SU-DHL-6 (cell line): Measurements from ENCODE around the gene PRR35.

Experiments used
- H2AFZ ChIP-seq: fragments of 200-600 bp; sonication (generic); 2 replicates; pipeline ENCODE4 v1.6.1; 2014; ENCODE audit warnings: low read depth, mild to moderate bottlenecking, moderate library complexity, mixed read lengths, antibody characterized with exemption, low read length; ENCODE audit not compliant: severe bottlenecking
- H3F3A ChIP-seq: fragments of 200-600 bp; shearing (Covaris generic); 2 replicates; pipeline ENCODE4 v1.6.0; 2016; ENCODE audit warnings: antibody characterized with exemption, mild to moderate bottlenecking; ENCODE audit not compliant: insufficient read depth
- H3K27ac ChIP-seq: fragments of 200-600 bp; sonication (generic); 2 replicates; pipeline ENCODE4 v1.5.1; 2016; ENCODE audit warnings: low read depth, mild to moderate bottlenecking, low read length, moderate library complexity, mixed read lengths
- H3K27me3 ChIP-seq: fragments of 200-600 bp; sonication (generic), shearing (Covaris generic); 2 replicates; pipeline ENCODE4 v1.6.0; 2014; ENCODE audit warnings: mild to moderate bottlenecking, low read length
- H3K36me3 ChIP-seq: fragments of 200-600 bp; sonication (generic); 2 replicates; pipeline ENCODE4 v1.6.1; 2014; ENCODE audit warnings: mild to moderate bottlenecking, low read length, mixed read lengths
- H3K4me2 ChIP-seq: fragments of 300-600, 200-600 bp; shearing (Covaris generic), sonication (generic); 2 replicates; pipeline ENCODE4 v1.6.0; 2014; ENCODE audit warnings: low read length, low read depth, mild to moderate bottlenecking; ENCODE audit not compliant: poor library complexity, severe bottlenecking
- H3K4me3 ChIP-seq: fragments of 200-600 bp; sonication (generic); 2 replicates; pipeline ENCODE4 v1.5.1; 2014; ENCODE audit warnings: antibody characterized with exemption, low read length, mild to moderate bottlenecking, mixed read lengths; ENCODE audit not compliant: insufficient read depth, poor library complexity, severe bottlenecking
- H3K79me2 ChIP-seq: fragments of 200-600 bp; sonication (generic); 2 replicates; pipeline ENCODE4 v1.6.1; 2014; ENCODE audit warnings: mild to moderate bottlenecking, low read length, moderate library complexity; ENCODE audit not compliant: insufficient read depth
- H3K9ac ChIP-seq: fragments of 200-600 bp; sonication (generic); 2 replicates; pipeline ENCODE4 v1.7.0; 2014; ENCODE audit warnings: mild to moderate bottlenecking, low read length
- H3K9me2 ChIP-seq: fragments of 200-600 bp; sonication (generic); replicated peaks from 2 replicates; pipeline ENCODE4 v1.6.1; 2014; ENCODE audit warnings: low read length; ENCODE audit not compliant: insufficient read depth
- H3K9me3 ChIP-seq: fragments of 200-600 bp; sonication (generic); 2 replicates; pipeline ENCODE4 v1.6.1; 2014; ENCODE audit warnings: low read length, mixed read lengths; ENCODE audit not compliant: insufficient read depth
- H4K20me1 ChIP-seq: fragments of 200-600 bp; sonication (generic); 2 replicates; pipeline ENCODE4 v1.6.1; 2014; ENCODE audit warnings: low read depth, mild to moderate bottlenecking, antibody characterized with exemption, low read length, moderate library complexity, mixed read lengths
- CTCF ChIP-seq: fragments of 200-600 bp; sonication (generic); IDR thresholded peaks from one replicate; pipeline ENCODE4 v1.5.1; 2017; ENCODE audit warnings: antibody characterized with exemption, mild to moderate bottlenecking, low read length, moderate library complexity; ENCODE audit not compliant: insufficient read depth, poor library complexity, severe bottlenecking
- EZH2phosphoT487 ChIP-seq: fragments of 200-600 bp; sonication (generic), shearing (Covaris generic); conservative IDR thresholded peaks from 2 replicates; pipeline ENCODE4 v1.6.1; 2018; ENCODE audit warnings: mild to moderate bottlenecking, antibody characterized with exemption, low read length, moderate library complexity, mixed read lengths

PRR35 gene

GRCh38 chr16:582614-583331 is 22.6 kb downstream of the PRR35 start:
- H3K27ac ChIP-seq: no peak overlapping the region
- H3K9ac ChIP-seq: no peak overlapping the region
- no peaks in the 10 kb centered on the region for H3K9me2 ChIP-seq
- H2AFZ ChIP-seq: no peak overlapping the region
- no peaks in the 10 kb centered on the region for H3K79me2 ChIP-seq
- TF ChIP-seq EZH2phosphoT487: no peak
- no peak for TF ChIP-seq CTCF
- no peaks in the 10 kb centered on the region for H4K20me1 ChIP-seq
- H3K4me3 ChIP-seq: no peak overlapping the region
- no peaks in the 10 kb centered on the region for H3K9me3 ChIP-seq
- no peaks in the 10 kb centered on the region; the same call in 1 of the 2 replicates for H3F3A ChIP-seq
- H3K36me3 ChIP-seq: no peaks in the 10 kb centered on the region
- no peak overlapping the region for H3K4me2 ChIP-seq
- H3K27me3 ChIP-seq: no peaks in the 10 kb centered on the region

GRCh38 chr16:583470-583814 is 23.2 kb downstream of the PRR35 start:
- no peaks in the 10 kb centered on the region for H3K9me2 ChIP-seq
- no peaks in the 10 kb centered on the region for H3K36me3 ChIP-seq
- H2AFZ ChIP-seq: no peak overlapping the region
- H3F3A ChIP-seq: no peaks in the 10 kb centered on the region; the same call in 1 of the 2 replicates
- H4K20me1 ChIP-seq: no peaks in the 10 kb centered on the region
- H3K9me3 ChIP-seq: no peaks in the 10 kb centered on the region
- H3K9ac ChIP-seq: no peak overlapping the region
- no peak overlapping the region for H3K27ac ChIP-seq
- H3K4me3 ChIP-seq: no peak overlapping the region
- H3K79me2 ChIP-seq: no peaks in the 10 kb centered on the region
- TF ChIP-seq CTCF: no peak
- TF ChIP-seq EZH2phosphoT487: no peak
- H3K4me2 ChIP-seq: no peak overlapping the region
- no peaks in the 10 kb centered on the region for H3K27me3 ChIP-seq

- H2AFZ ChIP-seq: no peak overlapping the region
- no peaks in the 10 kb centered on the region for H3K36me3 ChIP-seq
- no peaks in the 10 kb centered on the region for H3K9me3 ChIP-seq
- no peaks in the 10 kb centered on the region; the same call in 1 of the 2 replicates for H3F3A ChIP-seq
- H3K9me2 ChIP-seq: no peaks in the 10 kb centered on the region
- H3K4me2 ChIP-seq: no peak overlapping the region
- no peaks in the 10 kb centered on the region for H4K20me1 ChIP-seq
- H3K9ac ChIP-seq: no peak overlapping the region
- no peak overlapping the region for H3K27ac ChIP-seq
- TF ChIP-seq CTCF (no peak), EZH2phosphoT487 (no peak)
- H3K4me3 ChIP-seq: no peak overlapping the region
- H3K27me3 ChIP-seq: no peaks in the 10 kb centered on the region
- no peaks in the 10 kb centered on the region for H3K79me2 ChIP-seq
These were observed 23.8 kb downstream of the PRR35 start for GRCh38 chr16:583815-584591.
